Stomach (tissue), 4 donors: ENCODE measurements around the gene CMIP.

Experiments used
- POLR2A ChIP-seq, 4 donors: fragments of 450-650 bp; IDR thresholded peaks; one replicate each; pipeline ENCODE4 v1.6.1; 2016; ENCODE audit warnings: antibody characterized with exemption in 4 of 4, control low read depth in 2 of 4, mild to moderate bottlenecking in 1 of 4, moderate library complexity in 1 of 4
- POLR2AphosphoS5 ChIP-seq, 3 donors: sonication (generic); formaldehyde crosslinking; IDR thresholded peaks; one replicate each; pipeline ENCODE4 v1.6.1; 2016; ENCODE audit warnings: antibody characterized with exemption in 3 of 3
- TF ChIP-seq, protein P1 (sequence below), 7 experiments: fragments of 450-650 bp in 4 of 7; fragments of 200-600 bp in 3 of 7; sonication (generic) in 3 of 7; IDR thresholded peaks; one replicate each; pipeline ENCODE4 v1.5.1; 2016 to 2019; ENCODE audit warnings: antibody characterized with exemption in 7 of 7, control low read depth in 2 of 7, mild to moderate bottlenecking in 1 of 7

DNA sequence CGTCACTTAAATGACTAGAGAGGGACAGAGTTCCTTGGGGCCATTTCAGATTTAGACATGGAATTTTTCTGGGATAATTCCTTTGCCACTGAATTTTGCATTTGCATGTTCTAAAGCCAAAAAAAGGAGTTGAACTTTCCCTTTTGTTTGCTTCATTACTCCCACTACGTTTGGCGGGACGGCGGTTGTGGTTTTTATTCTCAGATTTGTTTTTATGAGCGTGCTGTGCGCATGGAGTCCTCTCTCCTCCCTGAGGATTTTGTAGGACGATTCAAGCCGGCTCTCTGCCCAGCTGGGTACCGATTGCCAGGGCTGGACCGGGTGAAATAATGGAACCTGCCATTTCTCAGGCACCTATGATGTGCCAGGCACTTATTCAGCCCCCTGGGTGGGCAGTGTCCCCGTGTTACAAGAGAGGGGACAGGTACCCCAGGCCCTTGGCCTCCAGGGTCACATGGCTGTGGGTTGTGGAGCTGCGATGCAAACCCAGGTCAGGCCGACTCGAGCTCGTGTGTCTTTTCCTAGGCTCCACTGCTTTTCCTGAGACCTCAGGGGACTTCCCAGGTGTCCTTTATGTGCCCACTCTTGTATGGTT, 18.8 kb downstream of the CMIP start:
- TF ChIP-seq POLR2A (IDR thresholded peaks at IDR 0.05) (no peak), POLR2AphosphoS5 (IDR thresholded peaks at IDR 0.05) (no peak)
- TF ChIP-seq, protein P1, sequence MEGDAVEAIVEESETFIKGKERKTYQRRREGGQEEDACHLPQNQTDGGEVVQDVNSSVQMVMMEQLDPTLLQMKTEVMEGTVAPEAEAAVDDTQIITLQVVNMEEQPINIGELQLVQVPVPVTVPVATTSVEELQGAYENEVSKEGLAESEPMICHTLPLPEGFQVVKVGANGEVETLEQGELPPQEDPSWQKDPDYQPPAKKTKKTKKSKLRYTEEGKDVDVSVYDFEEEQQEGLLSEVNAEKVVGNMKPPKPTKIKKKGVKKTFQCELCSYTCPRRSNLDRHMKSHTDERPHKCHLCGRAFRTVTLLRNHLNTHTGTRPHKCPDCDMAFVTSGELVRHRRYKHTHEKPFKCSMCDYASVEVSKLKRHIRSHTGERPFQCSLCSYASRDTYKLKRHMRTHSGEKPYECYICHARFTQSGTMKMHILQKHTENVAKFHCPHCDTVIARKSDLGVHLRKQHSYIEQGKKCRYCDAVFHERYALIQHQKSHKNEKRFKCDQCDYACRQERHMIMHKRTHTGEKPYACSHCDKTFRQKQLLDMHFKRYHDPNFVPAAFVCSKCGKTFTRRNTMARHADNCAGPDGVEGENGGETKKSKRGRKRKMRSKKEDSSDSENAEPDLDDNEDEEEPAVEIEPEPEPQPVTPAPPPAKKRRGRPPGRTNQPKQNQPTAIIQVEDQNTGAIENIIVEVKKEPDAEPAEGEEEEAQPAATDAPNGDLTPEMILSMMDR (IDR thresholded peaks at IDR 0.05), result no peak
